Vagina (tissue), 2 donors: ENCODE results near the gene HAGHL.

Experiments
- CTCF ChIP-seq, 3 experiments: fragments of 450-650 bp in 2 of 3; fragments of 200-600 bp in 1 of 3; sonication (generic) in 1 of 3; IDR thresholded peaks; one replicate each; pipeline ENCODE4 v1.5.1; 2017 to 2019; ENCODE audit warnings: antibody characterized with exemption in 3 of 3, mild to moderate bottlenecking in 2 of 3, moderate library complexity in 2 of 3
- POLR2A ChIP-seq, 2 donors: fragments of 450-650 bp; IDR thresholded peaks; one replicate each; pipeline ENCODE4 v1.6.1; 2017; ENCODE audit warnings: antibody characterized with exemption in 2 of 2, mild to moderate bottlenecking in 2 of 2, moderate library complexity in 2 of 2

- no peak for TF ChIP-seq CTCF (IDR thresholded peaks at IDR 0.05)
- TF ChIP-seq POLR2A (IDR thresholded peaks at IDR 0.05): no peak
Observed at GRCh38 chr16:728890-729744, 2.2 kb downstream of the HAGHL start.
